ENCODE measurements around the gene PPP1R1B.

The PPP1R1B gene

DNA sequence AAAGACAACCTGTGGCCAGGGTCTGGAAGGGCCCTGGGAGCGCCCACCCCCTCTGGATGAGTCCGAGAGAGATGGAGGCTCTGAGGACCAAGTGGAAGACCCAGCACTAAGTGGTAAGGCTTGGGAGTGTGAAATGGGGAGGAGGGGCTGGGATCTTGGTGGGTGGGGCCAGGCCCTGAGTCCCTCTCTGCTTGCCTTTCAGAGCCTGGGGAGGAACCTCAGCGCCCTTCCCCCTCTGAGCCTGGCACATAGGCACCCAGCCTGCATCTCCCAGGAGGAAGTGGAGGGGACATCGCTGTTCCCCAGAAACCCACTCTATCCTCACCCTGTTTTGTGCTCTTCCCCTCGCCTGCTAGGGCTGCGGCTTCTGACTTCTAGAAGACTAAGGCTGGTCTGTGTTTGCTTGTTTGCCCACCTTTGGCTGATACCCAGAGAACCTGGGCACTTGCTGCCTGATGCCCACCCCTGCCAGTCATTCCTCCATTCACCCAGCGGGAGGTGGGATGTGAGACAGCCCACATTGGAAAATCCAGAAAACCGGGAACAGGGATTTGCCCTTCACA, 8.9 kb downstream of the PPP1R1B start:
- FAIRE-seq = no peak

- FAIRE-seq = no peak
Observed at GRCh38 chr17:39636587-39636926, 9.8 kb downstream of the PPP1R1B start.

DNA sequence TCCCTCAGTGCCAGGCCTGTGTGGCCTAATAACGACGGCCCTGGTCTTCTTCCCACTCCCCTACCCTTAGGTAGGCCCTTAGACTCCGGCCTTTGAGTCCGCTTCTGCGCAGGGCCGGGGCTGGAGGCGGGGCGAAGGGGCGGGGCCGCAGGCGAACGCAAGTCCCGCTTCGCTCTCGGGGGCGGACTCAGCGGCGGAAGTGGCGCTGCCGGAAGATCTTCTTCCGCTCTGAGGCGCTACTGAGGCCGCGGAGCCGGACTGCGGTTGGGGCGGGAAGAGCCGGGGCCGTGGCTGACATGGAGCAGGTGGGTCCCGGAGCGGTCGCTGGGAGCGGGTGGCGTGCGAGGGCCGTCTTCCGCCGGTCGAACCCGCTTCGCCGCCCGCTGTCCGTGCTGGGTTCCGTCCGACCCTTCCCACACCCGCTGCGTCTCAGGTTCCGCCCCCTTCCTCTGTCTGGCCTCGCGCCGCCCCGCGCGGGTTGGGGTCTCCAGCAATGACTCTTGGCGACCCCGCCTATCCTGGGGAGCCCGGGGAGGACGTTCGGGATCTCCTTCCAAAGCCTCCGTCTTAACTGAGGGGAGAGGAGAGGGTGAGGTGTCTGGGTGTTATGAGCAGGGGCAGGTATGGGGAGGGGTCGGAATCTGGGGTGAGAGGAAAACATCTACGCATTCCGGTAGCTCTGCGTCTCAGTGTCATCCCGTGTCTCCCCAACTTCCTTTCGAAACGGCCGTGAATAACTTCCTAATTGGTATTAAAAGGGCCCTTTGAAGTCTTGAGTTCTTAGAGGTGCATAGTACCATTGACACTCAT, 10.4 kb downstream of the PPP1R1B start, which contains the start of gene STARD3:
TSS of gene STARD3 (plus strand) at position 218 of the 810 bp plus-strand sequence. CDS start 16,388 bp downstream, outside the sequence.
- FAIRE-seq = no peak

DNA sequence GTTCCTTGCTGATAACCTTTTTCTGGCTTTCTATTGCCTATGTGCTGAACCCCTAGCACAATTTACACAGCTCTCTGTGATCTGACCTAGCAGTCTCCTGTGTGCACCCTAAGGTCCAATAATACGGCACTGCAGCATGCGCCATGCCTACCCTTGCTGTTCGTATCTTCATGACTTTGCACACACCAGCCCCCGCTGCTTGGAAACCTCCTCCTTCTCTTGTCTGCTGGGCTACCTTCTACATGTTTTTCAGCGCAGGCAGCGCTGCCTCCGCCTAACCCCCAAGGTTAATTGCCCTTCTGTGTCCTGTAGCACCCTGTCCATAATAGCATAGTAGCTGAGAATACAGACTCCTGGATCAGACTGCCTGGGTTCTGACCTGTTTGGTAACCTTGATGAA, 11.6 kb downstream of the PPP1R1B start:
- FAIRE-seq = no peak

DNA sequence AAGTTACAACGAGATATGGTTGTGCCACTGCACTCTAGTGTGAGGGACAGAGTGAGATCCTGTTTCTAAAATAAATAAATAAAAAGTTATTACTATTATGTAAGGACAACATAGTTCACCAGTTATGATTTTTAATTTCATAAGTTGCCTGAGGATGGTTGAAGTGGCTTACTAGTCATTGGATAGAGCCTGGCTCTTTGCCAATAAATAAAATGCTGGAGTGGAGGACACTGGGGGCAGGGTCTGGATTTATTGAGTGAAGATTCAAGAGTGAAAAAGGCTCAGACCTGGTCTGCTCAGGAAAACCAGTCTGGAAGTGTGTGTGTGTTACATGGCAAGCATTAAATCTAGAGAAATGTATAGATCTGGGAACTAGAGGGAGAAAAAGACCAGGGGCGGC, 12.3 kb downstream of the PPP1R1B start:
- no peak for FAIRE-seq

DNA sequence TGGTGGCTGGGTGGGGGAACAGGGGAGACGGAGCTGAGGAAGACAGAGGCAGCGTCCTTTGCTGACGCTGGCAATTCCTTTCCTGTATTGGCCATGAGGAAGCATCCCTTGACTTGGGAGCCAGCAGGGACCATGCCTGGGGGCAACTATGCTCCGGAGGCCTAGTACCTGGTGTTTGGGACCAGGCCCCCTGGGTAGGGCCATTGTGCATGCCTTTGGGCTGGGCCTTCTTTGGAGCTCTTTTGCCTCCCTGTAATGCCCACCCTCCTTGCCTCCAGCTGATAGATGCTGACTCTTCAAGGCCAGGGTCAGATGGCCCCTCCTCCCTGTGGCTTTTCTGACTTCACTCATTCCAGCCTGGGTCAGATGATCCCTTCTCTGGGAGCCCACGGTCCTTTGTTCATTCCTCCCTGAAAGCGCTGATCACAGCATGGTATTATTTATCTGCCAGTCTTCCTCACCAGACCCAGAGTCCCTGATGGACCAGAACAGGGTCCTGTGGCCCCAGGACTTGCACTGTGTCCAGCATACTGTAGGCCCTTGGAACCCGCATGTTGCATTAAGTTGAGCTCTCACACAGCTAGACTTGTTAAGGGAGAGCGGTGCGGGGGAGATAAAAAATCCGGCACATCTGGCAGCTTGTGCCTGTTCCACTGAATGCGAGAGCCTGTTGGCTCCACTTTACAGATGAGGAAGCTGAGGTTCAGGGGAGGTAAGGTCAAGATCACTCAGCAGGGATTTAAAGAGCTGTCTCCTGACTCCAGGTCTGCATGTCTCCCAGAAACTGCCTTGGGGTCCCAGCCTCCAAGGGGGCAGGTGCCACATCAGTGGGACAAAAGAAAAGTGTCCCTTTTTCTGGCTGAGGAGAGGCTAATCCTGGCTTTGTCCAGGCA, 13.1 kb downstream of the PPP1R1B start:
- FAIRE-seq = no peak

DNA sequence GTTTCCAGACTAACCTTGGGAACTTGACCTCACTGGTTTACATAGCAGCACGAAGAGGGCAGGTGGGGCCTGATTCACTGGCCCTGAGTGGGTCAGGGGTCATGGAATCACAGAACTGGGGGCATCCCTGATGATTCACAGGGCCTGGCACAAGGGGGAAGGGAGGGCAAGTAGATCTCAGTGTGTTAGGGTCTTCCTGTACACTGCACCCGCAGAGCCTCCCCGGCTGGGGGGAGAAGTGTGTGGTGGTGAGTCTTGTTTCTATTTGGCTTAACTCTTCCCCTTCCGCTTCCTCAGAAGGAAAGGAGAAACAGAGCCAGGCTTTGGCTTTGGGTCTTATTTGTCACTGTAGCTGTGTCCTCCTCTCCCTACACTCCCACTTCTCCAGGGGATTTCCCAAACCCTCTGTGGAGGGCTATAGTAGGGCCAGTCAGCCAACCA, 13.9 kb downstream of the PPP1R1B start:
- FAIRE-seq = no peak

GRCh38 chr17:39641097-39641496, 14.3 kb downstream of the PPP1R1B start:
- FAIRE-seq = no peak

DNA sequence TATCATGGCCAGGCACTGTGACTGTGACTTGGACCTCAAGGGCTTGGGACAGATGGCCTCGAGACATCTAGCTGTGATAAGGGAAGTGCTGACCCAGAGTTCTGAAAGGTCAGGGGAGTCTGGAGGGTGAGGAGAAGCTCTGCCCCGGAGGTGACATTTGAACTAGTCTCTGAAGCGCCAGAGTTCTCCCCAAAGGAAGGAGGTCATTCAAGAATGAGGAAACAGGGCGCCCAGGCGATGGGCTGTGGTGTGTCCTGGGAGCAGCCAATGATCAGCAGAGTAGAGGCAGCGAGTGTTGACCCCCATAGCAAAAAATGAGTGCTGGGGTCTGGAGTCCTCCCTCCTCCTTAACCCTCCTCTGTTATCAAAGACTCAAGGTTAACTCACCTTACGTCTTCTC, 15.1 kb downstream of the PPP1R1B start:
- FAIRE-seq = no peak

DNA sequence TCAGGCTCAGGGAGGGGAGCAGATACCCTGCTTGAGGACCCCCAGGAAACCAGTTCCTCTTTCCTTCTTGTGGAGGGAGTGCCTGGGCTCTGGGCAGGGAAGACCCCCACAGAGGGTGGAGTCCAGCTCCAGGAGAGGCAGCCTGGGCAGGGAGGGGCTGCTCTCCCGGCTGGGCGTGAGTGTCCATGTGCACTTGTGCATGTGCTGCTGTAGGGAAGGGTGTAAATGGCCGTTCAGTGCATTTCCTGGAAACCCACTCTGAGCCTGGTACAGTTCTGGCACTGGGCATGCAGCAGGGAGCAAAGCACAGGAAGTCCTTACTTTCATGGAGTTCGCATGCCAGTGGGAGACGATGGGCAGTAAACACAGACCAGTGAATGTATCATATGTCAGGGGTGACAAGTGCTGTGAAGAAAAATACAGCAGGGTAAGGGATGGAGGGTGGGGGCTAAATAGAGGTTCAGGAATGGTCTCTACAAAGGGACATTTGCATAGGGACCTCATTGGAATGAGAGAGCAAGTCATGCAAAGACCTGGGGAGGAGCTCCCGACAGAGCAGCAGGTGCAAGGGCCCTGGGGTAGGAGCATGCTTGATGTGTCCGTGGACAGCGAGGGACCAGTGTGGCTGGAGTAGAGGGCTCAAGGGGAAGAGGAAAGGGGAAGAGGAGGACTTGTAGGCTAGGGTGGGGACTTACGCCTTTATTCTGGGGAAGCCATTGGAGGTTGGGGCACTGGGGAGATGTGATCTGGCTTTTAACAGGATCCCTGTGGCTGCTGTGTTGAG, 15.7 kb downstream of the PPP1R1B start:
- FAIRE-seq = no peak

DNA sequence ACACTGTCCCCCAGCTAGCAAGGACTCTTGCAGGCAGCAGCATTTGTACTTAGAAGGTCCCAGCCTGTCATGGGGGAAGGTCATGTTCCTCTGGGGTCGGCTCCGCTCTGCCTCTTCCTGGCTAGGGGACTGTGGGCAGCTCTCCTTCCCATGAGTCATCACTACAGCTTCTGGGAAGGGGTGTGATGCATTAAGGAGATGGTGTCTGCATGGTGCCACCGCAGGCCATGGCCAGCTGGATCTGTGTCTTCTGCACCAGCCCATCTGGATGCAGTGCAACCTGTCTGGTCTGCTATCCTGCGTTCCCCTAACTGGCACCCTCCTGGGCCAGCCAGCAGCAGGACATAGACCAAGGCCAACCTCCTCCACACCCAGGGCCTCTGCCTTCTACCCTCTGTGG, 16.5 kb downstream of the PPP1R1B start:
- FAIRE-seq = no peak

GRCh38 chr17:39647256-39647655, 20.5 kb downstream of the PPP1R1B start:
- no peak for FAIRE-seq

DNA sequence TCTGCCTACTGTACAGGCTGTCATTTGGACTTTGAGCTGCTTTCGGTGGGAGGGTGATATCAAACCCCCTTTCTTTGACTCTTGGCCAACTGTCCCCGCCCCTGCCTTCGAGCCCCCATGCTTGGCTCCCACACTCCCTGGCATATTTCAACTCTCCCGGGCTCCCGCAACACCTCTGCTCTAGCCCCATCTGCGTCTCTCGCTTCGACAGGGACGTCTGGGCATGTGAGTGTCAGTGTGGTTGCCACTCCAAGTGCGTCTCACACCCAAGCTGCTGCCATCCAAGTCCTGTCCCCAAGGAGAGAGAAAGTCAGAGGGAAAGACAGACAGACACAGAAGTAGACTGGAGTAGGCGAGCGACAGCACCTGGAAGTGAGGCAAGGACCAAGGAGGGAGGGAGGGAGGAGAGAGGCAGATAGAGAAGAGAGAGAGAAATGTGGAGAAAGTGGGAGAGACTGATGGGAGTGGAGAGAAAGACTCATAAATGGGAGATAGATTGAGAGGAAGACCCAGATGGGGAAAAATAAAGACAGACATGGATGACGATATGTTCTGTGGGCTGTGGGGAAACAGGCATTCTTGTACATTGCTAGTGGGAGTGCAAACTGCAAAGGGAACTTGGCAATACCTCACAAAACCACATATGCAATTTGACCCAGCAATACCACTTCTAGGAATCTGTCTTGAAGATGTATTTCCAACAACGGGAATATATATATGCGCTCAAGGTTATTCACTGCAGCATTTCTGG, 22.0 kb downstream of the PPP1R1B start:
- FAIRE-seq = no peak

- no peak for FAIRE-seq
Observed at GRCh38 chr17:39650121-39650579, 23.4 kb downstream of the PPP1R1B start.

DNA sequence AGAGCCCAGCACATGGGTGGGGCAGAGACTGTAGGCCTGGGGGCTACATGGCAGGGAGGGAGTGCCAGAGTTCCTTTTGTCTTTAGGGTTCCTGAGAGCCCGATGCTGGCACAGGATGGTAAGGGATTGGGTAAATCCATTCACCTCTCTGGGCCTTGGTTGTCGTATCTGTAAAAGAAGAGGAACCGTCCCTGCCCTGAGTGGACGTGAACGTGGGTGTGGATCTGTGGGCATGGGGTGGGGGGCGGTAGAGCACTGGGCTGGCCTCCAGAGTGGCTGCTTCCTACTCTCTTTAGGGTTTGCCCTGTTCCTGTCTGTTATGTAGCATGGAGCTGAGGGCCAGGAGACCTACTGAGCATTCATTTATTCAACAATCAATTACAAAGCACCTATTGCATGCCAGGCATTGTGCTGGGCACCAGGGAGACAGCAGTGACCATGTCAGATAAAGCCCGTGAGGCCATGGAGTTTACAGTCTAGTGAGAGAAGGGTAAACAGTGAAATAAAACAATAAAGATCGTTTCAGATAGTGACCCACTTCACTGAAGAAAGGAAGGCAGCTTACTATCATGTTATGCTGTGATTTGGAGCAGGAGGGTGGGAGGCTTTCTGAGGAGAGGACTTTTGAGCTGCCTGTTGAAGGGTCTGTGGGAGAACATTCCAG, 25.3 kb downstream of the PPP1R1B start:
- FAIRE-seq = no peak

DNA sequence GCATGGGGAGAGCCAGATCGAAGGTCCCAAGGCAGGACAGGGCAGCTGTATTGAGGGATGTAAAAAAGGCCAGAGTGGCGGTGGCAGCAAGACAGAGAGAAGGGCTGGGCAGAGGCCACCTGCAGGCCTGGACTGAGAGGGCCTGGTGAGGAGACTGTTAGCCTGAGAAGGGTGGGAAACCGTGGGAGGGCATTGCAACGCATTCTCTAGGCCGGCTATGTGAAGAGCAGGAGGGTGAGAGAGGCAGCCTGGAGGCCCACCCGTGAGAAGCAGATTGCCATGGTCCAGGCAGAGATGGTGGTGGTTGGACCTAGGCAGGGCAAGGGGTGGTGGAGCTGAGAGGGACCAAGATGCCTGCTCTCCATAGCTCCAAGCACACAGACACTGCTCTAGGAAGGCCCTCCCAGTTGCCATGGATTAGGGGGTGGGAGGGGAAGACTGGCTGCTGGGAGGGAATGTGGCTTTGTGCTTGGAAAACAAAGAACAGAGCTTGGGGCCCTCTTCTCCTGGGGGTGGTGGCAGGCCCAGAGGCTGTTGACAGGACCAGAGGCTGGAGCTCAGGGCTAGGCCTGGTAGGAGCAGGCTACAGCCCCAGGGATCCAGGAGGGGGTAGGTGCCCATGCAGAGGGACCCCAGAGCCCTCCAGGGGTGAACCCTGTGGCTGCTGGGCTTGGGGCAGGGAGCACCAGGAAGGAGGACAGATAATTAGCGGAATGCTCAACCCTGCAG, 26.0 kb downstream of the PPP1R1B start:
- no peak for FAIRE-seq

DNA sequence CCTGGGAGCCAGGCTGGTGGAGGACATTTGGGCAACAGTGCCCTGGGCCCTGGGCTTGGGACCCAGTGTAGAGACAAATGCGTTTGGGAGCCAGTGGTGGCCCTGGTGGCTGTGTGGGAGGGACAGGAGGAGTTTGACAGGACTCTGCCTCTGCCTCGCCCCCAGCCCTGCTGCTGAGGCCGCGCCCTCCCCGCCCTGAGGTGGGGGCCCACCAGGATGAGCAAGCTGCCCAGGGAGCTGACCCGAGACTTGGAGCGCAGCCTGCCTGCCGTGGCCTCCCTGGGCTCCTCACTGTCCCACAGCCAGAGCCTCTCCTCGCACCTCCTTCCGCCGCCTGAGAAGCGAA, 26.5 kb downstream of the PPP1R1B start:
- FAIRE-seq = no peak

- FAIRE-seq = no peak
Observed at GRCh38 chr17:39653662-39654331, 27.0 kb downstream of the PPP1R1B start.

GRCh38 chr17:39655105-39655504, 28.4 kb downstream of the PPP1R1B start:
- FAIRE-seq = no peak

- FAIRE-seq = no peak
Observed at GRCh38 chr17:39658346-39658745, 31.6 kb downstream of the PPP1R1B start.
